ENCODE data around the gene ERG. TPM values are rescaled to one million over a fixed set of nuclear protein-coding genes. Genes with fewer than 3 reads are reported as not detected.

The ERG gene
- total RNA-seq, 3 donors from 2014 or later (not counting 1 experiment from before 2014, with no cell fraction given), result 0.36 to 0.58 TPM; not detected in 1

DNA sequence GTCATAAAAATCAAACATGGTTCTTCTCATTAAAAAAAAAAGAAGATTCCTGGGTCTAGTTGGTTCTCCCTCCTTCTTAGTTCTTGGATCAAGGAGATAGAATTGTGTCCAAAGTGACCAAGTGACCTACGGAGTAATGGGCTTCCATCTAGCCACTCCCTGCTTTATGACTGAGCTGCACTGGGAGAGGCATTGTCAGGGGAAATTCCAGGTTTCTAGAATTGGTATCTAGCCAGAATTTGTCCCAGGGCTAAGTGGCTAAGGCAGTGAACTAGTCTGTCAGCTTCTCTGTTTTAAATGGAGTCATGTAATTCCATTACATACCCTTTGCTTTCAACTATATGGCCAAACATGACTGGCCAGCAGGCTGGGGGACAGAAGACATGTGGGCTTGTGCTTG, 40.1 kb upstream of the ERG start:
- H3K27me3 ChIP-seq (ENCODE audit: control insufficient read depth, insufficient read depth, low read length), result no peaks in the 10 kb centered on the region
- DNase-seq, result no peak
- no peak overlapping the region for H3K4me3 ChIP-seq (ENCODE audit: low read length)
- H3K27ac ChIP-seq (ENCODE audit: low read length), result no peak overlapping the region
- WGBS (ENCODE audit: insufficient coverage), result 88% methylated on average over 1 of the region's 1 CpG
- no peaks in the 10 kb centered on the region for H3K4me1 Mint-ChIP-seq
- no peak overlapping the region for H3K4me3 Mint-ChIP-seq
- no peaks in the 10 kb centered on the region for H3K9me3 Mint-ChIP-seq
- intact Hi-C loops (cut with micrococcal nuclease), result no loop called here
- no peaks in the 10 kb centered on the region for H3K4me1 ChIP-seq (ENCODE audit: control insufficient read depth, insufficient read depth, low read length)
- H3K36me3 Mint-ChIP-seq, result no peaks in the 10 kb centered on the region
- H3K36me3 ChIP-seq (ENCODE audit: control insufficient read depth, insufficient read depth, low read length), result no peaks in the 10 kb centered on the region
- TF ChIP-seq, protein P1, sequence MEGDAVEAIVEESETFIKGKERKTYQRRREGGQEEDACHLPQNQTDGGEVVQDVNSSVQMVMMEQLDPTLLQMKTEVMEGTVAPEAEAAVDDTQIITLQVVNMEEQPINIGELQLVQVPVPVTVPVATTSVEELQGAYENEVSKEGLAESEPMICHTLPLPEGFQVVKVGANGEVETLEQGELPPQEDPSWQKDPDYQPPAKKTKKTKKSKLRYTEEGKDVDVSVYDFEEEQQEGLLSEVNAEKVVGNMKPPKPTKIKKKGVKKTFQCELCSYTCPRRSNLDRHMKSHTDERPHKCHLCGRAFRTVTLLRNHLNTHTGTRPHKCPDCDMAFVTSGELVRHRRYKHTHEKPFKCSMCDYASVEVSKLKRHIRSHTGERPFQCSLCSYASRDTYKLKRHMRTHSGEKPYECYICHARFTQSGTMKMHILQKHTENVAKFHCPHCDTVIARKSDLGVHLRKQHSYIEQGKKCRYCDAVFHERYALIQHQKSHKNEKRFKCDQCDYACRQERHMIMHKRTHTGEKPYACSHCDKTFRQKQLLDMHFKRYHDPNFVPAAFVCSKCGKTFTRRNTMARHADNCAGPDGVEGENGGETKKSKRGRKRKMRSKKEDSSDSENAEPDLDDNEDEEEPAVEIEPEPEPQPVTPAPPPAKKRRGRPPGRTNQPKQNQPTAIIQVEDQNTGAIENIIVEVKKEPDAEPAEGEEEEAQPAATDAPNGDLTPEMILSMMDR (IDR thresholded peaks at IDR 0.05), result no peak
- ATAC-seq, result no peak
- H3K27ac Mint-ChIP-seq, result no peak overlapping the region
- no peaks in the 10 kb centered on the region for H3K9me3 ChIP-seq (ENCODE audit: control insufficient read depth, insufficient read depth, low read length)
- peaks cover 0 to 5% of the 10 kb centered on the region in 2 donors for H3K27me3 Mint-ChIP-seq (ENCODE audit: low read depth in 2 of 2)

DNA sequence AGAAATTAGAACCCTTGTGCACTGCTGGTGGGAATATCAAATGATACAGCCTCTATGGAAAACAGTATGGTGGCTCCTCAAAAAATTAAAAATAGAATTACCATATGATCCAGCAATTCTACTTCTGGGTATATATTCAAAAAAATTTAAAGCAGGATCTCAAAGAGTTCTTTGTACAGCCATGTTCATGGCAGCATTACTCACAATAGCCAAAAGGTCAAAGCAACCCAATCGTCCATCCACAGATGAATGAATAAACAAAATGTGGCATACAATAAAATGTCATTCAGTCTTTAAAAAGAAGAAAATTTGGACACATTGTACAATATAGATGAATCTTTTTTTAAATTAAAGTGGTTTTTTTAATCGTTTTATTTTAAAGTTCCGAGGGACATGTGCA, 36.3 kb upstream of the ERG start:
- H3K27me3 Mint-ChIP-seq (ENCODE audit: low read depth in 2 of 2), result peaks cover 7 to 8% of the 10 kb centered on the region in 2 donors
- ATAC-seq, result no peak
- H3K27me3 ChIP-seq (ENCODE audit: control insufficient read depth, insufficient read depth, low read length), result no peaks in the 10 kb centered on the region
- intact Hi-C loops (cut with micrococcal nuclease), result no loop called here
- no peaks in the 10 kb centered on the region for H3K9me3 Mint-ChIP-seq
- TF ChIP-seq, protein P1 (IDR thresholded peaks at IDR 0.05), result no peak
- H3K9me3 ChIP-seq (ENCODE audit: control insufficient read depth, insufficient read depth, low read length), result no peaks in the 10 kb centered on the region
- H3K4me1 Mint-ChIP-seq, result no peaks in the 10 kb centered on the region
- H3K4me3 Mint-ChIP-seq, result no peak overlapping the region
- no peaks in the 10 kb centered on the region for H3K36me3 Mint-ChIP-seq
- no peak overlapping the region for H3K27ac Mint-ChIP-seq
- no peaks in the 10 kb centered on the region for H3K36me3 ChIP-seq (ENCODE audit: control insufficient read depth, insufficient read depth, low read length)
- no peak overlapping the region for H3K4me3 ChIP-seq (ENCODE audit: low read length)
- no peaks in the 10 kb centered on the region for H3K4me1 ChIP-seq (ENCODE audit: control insufficient read depth, insufficient read depth, low read length)
- no peak for DNase-seq
- no CpG with 5 or more reads among the region's 3 CpGs for WGBS (ENCODE audit: insufficient coverage)
- no peak overlapping the region for H3K27ac ChIP-seq (ENCODE audit: low read length)

DNA sequence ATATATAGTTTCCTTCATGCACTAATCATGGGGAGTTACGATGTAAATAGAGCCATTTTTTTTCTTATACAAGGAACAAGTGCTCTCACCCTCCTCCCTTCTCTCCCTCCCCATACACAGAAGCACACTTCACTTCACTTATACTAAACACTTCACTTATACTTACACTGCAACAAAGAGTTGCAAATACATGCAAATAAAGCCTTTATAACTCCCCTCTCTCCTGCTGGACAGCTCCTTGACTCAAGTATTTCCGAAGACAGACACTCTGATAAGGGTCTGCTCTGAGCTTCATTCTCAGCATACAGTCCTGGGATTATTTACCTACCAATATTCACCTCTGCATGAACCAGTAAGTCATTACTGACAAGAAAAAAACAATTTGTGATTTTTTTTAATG, 35.6 kb upstream of the ERG start:
- H3K4me3 Mint-ChIP-seq, result no peak overlapping the region

DNA sequence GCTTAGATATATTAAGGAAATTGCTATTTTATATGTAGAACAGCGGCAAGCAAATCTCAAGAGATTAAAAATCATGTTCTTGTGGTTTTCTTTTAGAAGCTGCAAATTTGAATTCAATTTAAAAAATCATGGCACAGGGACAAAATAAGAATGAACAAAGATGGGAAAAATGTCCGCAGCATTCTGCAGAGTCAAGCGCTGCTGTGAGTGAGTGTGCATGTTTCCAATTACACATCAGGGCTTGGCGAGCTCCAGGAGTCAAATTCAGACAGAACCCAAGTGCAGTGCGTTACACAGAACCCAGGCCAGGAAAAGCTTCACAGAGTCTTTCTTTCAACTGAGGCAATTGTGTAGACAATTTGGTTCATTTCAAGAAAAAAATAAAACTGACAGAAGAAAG, 33.3 kb upstream of the ERG start:
- 87% methylated on average over 5 of the region's 5 CpGs for WGBS (ENCODE audit: insufficient coverage)
- no peak for ATAC-seq

More for the DNA sequence above, 35.6 kb upstream of the ERG start:
- no peaks in the 10 kb centered on the region for H3K4me1 Mint-ChIP-seq
- no peak for ATAC-seq
- intact Hi-C loops (cut with micrococcal nuclease), result no loop called here
- no peaks in the 10 kb centered on the region for H3K36me3 Mint-ChIP-seq
- no peaks in the 10 kb centered on the region for H3K9me3 ChIP-seq (ENCODE audit: control insufficient read depth, insufficient read depth, low read length)
- H3K27me3 ChIP-seq (ENCODE audit: control insufficient read depth, insufficient read depth, low read length), result no peaks in the 10 kb centered on the region
- H3K27ac Mint-ChIP-seq, result no peak overlapping the region
- WGBS (ENCODE audit: insufficient coverage), result 89% methylated on average over 2 of the region's 2 CpGs
- H3K9me3 Mint-ChIP-seq, result no peaks in the 10 kb centered on the region
- H3K4me1 ChIP-seq (ENCODE audit: control insufficient read depth, insufficient read depth, low read length), result no peaks in the 10 kb centered on the region
- no peak overlapping the region for H3K4me3 ChIP-seq (ENCODE audit: low read length)
- DNase-seq, result no peak
- peaks cover 7 to 8% of the 10 kb centered on the region in 2 donors for H3K27me3 Mint-ChIP-seq (ENCODE audit: low read depth in 2 of 2)
- H3K36me3 ChIP-seq (ENCODE audit: control insufficient read depth, insufficient read depth, low read length), result no peaks in the 10 kb centered on the region
- H3K27ac ChIP-seq (ENCODE audit: low read length), result no peak overlapping the region
- TF ChIP-seq, protein P1 (IDR thresholded peaks at IDR 0.05), result no peak

More for the DNA sequence above, 33.3 kb upstream of the ERG start:
- intact Hi-C loops (cut with micrococcal nuclease), result no loop called here
- Histone ChIP-seq H3K4me1 (ENCODE audit: control insufficient read depth, insufficient read depth, low read length) (no peaks in the 10 kb centered on the region), H3K27me3 (ENCODE audit: control insufficient read depth, insufficient read depth, low read length) (no peaks in the 10 kb centered on the region), H3K27ac (ENCODE audit: low read length) (no peak overlapping the region), H3K9me3 (ENCODE audit: control insufficient read depth, insufficient read depth, low read length) (no peaks in the 10 kb centered on the region), H3K36me3 (ENCODE audit: control insufficient read depth, insufficient read depth, low read length) (no peaks in the 10 kb centered on the region), H3K4me3 (ENCODE audit: low read length) (no peak overlapping the region)
- Mint-ChIP-seq H3K36me3 (no peaks in the 10 kb centered on the region), H3K4me3 (no peak overlapping the region), H3K27me3 (ENCODE audit: low read depth in 2 of 2) (peaks cover 7 to 8% of the 10 kb centered on the region in 2 donors), H3K27ac (no peak overlapping the region), H3K9me3 (no peaks in the 10 kb centered on the region), H3K4me1 (no peaks in the 10 kb centered on the region)
- DNase-seq, result no peak
- TF ChIP-seq, protein P1 (IDR thresholded peaks at IDR 0.05), result no peak

Data from natural killer cell (primary cell).